Testis (tissue), 3 donors: ENCODE measurements around the gene MRPL19. TPM values are rescaled to one million over a fixed set of nuclear protein-coding genes. Genes with fewer than 3 reads are reported as not detected.

Experiments
- DNase-seq: peaks from one replicate; pipeline ENCODE4 v3.0.0-alpha.2; 2019
- H3K27ac ChIP-seq, 2 donors: fragments of 200-600 bp; sonication (generic); one replicate each; pipeline ENCODE4 v1.5.1; 2019
- H3K27me3 ChIP-seq: fragments of 200-600 bp; sonication (generic); one replicate; pipeline ENCODE4 v1.5.1; 2019
- H3K36me3 ChIP-seq: fragments of 200-600 bp; sonication (generic); one replicate; pipeline ENCODE4 v1.5.1; 2017; ENCODE audit warnings: low read depth; ENCODE audit errors: missing control alignments
- H3K4me1 ChIP-seq: fragments of 200-600 bp; sonication (generic); one replicate; pipeline ENCODE4 v1.5.1; 2019
- H3K4me3 ChIP-seq, 2 donors: fragments of 200-600 bp; sonication (generic); one replicate each; pipeline ENCODE4 v1.5.1; 2017 to 2019
- H3K9me3 ChIP-seq: fragments of 200-600 bp; sonication (generic); one replicate; pipeline ENCODE4 v1.5.1; 2017
- POLR2A ChIP-seq: fragments of 450-650 bp; IDR thresholded peaks from one replicate; pipeline ENCODE4 v1.6.1; 2017; ENCODE audit warnings: antibody characterized with exemption, mild to moderate bottlenecking, moderate library complexity
- whole genome bisulfite sequencing, 2 donors: methylation state at CpG; one replicate each; pipeline ENCODE4 v1.1.5; 2018; 5-methylcytosine and 5-hydroxymethylcytosine counted together
- intact Hi-C: fragments of 100-400 bp; cut with DNase I; formaldehyde crosslinking; loops from one replicate; pipeline ENCODE4 v1.15.1; 2023; ENCODE audit warnings: low total_unique reads
- polyA plus RNA-seq: library from polyadenylated mRNA; stranded (reverse); fragments of 350-450 nt; fragmentation: Illumina TruSeq; extraction: RNeasy Lipid Tissue Mini Kit (QIAGEN cat#74804); gene quantifications from one replicate; pipeline ENCODE4 v1.2.3, GENCODE V29; 2014; ENCODE audit warnings: low read depth, low replicate concordance; ENCODE audit not compliant: insufficient read depth
- small RNA-seq, 2 donors: library from RNA; depleted of rRNA; stranded (forward); fragments of <200 nt; gene quantifications; one replicate each; pipeline ENCODE3, GENCODE V24; 2016
- total RNA-seq, 2 donors: library from RNA; depleted of rRNA; stranded (reverse); fragments of >200 nt; gene quantifications; one replicate each; pipeline ENCODE4 v1.2.3, GENCODE V29; 2016
- TF ChIP-seq, protein P1 (sequence below), 3 experiments: fragments of 450-650 bp in 2 of 3; fragments of 200-600 bp in 1 of 3; sonication (generic) in 1 of 3; IDR thresholded peaks; one replicate each; pipeline ENCODE4 v1.5.1; 2016 to 2019; ENCODE audit warnings: antibody characterized with exemption in 3 of 3, mild to moderate bottlenecking in 2 of 3, moderate library complexity in 1 of 3

Gene MRPL19
- total and polyA plus RNA-seq, 3 donors from 2014 or later = 27.3 to 36.2 (median 27.9) TPM

DNA sequence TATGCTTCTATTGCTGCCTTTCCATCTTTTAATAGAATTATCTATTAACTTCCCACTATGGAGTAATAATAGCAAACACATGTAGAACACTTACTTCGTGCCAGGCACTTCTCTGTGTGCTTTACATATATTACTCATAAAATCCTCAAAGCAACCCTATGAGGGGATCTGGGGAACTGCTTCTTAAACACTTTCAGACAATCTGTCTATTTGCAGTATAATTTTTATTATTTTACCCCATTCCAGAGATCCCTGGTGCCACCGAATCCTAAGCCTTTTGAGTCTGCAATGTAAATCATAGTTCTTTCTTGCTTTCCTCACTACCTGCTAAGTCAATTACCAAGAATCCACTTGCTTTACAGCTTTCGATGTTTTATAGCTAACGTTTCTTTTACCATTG, 89.7 kb downstream of the MRPL19 start:
- 88 to 90% methylated on average over 4 of the region's 4 CpGs for WGBS, 2 donors

DNA sequence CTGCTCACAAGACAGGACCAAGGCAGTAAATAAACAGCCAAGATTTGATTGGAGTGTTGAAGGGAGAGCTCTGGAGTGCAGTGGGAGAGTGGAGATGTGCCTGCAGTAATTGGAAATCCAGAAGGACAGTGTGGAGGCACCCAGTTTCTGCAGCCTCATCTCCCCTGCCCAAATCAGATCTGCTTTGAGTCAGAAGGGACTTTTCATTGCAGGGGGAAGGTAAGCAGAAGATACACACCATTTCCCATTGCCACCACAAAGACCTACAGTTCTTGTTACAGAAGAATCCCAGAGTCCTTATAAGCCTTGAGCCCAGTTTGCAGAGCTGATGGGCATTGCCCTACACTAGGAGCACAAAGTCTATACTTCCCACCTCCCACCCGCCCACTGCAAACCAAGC, 91.4 kb downstream of the MRPL19 start:
- 88 to 96% methylated on average over 1 of the region's 1 CpG for whole genome bisulfite sequencing, 2 donors
- TF ChIP-seq, protein P1, sequence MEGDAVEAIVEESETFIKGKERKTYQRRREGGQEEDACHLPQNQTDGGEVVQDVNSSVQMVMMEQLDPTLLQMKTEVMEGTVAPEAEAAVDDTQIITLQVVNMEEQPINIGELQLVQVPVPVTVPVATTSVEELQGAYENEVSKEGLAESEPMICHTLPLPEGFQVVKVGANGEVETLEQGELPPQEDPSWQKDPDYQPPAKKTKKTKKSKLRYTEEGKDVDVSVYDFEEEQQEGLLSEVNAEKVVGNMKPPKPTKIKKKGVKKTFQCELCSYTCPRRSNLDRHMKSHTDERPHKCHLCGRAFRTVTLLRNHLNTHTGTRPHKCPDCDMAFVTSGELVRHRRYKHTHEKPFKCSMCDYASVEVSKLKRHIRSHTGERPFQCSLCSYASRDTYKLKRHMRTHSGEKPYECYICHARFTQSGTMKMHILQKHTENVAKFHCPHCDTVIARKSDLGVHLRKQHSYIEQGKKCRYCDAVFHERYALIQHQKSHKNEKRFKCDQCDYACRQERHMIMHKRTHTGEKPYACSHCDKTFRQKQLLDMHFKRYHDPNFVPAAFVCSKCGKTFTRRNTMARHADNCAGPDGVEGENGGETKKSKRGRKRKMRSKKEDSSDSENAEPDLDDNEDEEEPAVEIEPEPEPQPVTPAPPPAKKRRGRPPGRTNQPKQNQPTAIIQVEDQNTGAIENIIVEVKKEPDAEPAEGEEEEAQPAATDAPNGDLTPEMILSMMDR (IDR thresholded peaks at IDR 0.05) = no peak
- no peak for TF ChIP-seq POLR2A

More for the DNA sequence above, 89.7 kb downstream of the MRPL19 start:
- no peak overlapping the region for H3K27ac ChIP-seq
- H3K27me3 ChIP-seq = no peaks in the 10 kb centered on the region
- H3K4me3 ChIP-seq = no peak overlapping the region
- no peak for DNase-seq
- no peaks in the 10 kb centered on the region for H3K36me3 ChIP-seq
- TF ChIP-seq, protein P1 (IDR thresholded peaks at IDR 0.05) = no peak
- no peak for TF ChIP-seq POLR2A
- intact Hi-C loops = no loop called here
- H3K4me1 ChIP-seq = no peaks in the 10 kb centered on the region
- H3K9me3 ChIP-seq = no peaks in the 10 kb centered on the region

More for the DNA sequence above, 91.4 kb downstream of the MRPL19 start:
- no peak overlapping the region for H3K4me3 ChIP-seq
- intact Hi-C loops = no loop called here
- no peaks in the 10 kb centered on the region for H3K4me1 ChIP-seq
- H3K27me3 ChIP-seq = no peaks in the 10 kb centered on the region
- no peak for DNase-seq
- H3K9me3 ChIP-seq = no peaks in the 10 kb centered on the region
- no peaks in the 10 kb centered on the region for H3K36me3 ChIP-seq
- H3K27ac ChIP-seq = no peak overlapping the region

Small RNA genes lying within 50 kb of the gene (small RNA-seq; reads per million reads assigned to genes)
- gene RF00012 = 0 reads per million in 2 donors

Other genes starting within 250 kb of the MRPL19 start
- 10 to 100 TPM; 10.3 to 13.8 TPM for gene EVA1A, start 85.8 kb upstream of the MRPL19 start, total RNA-seq
- 5.2 TPM for gene EVA1A, start 85.8 kb upstream of the MRPL19 start, polyA plus RNA-seq
- gene GCFC2, start 64.1 kb downstream of the MRPL19 start, total RNA-seq = 10 to 100 TPM; 33.0 to 40.4 TPM
- 19.2 TPM for gene GCFC2, start 64.1 kb downstream of the MRPL19 start, polyA plus RNA-seq